ENCODE results near the gene TTC9.

The TTC9 gene

DNA sequence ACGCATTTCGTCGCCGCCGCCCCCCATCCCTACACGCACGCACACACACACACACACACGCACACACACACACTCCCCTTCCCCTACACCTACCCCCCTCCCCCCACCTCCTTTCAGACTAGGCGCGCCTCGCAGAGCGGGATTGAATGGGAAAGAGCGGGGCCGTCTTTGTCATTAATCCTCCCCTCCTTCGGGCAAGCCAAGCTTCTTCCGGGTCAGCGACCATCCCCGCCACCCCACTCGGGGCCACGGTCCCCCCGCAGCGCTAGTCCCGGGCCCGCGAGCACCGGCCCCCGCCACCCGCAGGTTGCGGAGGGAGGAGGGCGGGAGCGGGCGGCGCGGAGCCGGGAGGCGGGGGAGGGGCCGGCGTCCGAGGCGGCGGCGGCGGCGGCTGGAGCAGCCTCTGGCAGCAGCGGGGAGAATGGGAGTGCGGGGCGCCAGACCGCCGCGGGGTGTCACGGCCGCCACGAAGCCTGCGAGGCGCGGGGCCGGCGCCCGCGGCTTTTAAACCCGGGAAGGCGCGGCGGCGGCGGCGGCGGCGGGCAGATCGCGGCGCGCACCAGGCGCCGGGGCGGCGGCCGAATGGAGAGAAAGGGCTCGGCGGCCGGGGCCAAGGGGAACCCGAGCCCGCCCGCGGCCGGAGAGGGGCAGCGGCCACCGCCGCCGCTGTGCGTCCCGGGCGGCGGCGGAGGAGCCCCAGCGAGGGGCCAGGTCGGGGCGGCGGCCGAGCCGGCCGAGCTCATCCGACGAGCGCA lies at the start of gene TTC9:
Gene TTC9, plus strand, starts transcription at position 369 of the 755 bp plus-strand sequence. Its CDS starts 214 bp downstream, at position 583.
- DNase-seq (ENCODE audit: low read depth) = peak; percentile 24

DNA sequence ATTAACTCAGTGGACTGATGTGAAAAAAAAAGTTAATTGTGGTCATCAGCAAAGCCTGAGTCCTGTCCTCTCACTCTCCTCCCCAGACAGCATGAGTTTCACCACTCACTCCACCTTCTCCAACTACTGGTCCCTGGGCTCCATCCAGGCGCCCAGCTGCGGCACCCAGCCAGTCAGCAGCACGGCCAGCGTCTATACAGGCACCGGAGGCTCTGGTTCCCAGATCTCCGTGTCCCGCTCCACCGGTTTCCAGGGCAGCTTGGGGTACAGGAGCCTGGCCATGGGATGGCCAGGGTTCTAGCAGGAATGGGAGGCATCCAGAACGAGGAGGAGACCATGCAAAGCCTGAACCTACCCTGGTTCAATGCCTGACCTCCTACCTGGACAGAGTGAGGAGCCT lies 47.3 kb upstream of the TTC9 start:
- no peak for DNase-seq (ENCODE audit: low read depth)

DNA sequence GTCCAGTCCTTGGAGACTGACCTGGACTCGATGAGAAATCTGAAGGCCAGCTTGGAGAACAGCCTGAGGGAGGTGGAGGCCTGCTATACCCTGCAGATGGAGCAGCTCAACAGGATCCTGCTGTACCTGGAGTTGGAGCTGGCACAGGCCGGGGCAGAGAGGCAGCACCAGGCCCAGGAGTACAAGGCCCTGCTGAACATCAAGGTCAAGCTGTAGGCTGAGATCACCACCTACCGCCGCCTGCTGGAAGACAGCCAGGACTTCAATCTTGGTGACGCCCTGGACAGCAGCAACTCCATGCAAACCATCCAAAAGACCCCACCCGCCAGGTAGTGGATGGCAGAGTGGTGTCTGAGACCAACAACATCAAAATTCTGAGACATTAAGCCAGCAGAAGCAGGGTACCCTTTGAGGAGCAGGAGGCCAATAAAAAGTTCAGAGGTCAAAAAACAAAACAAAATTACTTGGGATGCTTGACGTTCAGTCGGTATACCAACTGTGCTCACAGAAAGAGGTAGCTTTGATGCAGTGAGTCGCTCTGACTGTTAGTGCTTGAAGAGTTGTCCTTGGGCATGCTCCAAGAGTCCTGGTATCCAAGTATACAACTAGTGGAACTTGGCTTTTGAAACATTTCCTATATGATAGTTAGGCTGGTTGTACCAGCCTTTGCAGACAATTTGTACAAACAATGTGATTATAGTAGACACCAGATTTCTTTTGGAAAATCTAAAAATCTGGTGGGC lies 46.1 kb upstream of the TTC9 start:
- no peak for DNase-seq (ENCODE audit: low read depth)

DNA sequence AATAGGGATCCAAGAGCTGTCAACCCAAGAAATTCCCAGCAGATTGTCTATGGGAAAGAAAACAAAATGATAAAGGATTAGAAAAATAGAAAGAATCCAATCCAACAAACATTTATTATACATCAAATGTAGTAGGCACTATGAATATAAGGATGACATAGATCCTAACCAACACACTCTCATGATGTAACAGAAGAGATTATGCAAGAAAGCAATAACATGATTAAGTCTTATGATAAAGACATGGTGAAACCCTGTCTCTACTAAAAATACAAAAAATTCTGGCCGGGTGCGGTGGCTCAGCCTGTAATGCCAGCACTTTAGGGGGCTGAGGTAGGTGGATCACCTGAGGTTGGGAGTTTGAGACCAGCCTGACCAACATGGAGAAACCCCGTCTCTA lies 44.0 kb upstream of the TTC9 start:
- no peak for DNase-seq (ENCODE audit: low read depth)

DNA sequence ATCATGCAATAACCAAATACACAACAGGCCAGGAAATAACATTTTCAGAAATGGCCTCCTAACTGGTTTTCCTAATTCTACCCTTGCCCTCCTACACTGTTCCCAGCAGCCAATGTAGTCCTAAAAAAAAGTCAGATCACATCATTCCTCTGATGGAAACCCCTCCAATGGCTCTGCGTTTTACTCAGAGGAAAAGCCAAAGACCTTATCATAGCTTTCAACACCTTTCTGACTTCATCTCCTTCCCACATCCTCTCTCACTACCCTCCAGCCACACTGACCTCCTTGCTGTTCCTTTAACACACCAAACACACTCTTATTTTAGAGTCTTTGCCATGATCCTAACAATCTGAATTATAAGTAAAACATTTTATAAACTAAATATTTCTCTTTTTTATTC lies 42.4 kb upstream of the TTC9 start:
- DNase-seq (ENCODE audit: low read depth) = no peak

DNA sequence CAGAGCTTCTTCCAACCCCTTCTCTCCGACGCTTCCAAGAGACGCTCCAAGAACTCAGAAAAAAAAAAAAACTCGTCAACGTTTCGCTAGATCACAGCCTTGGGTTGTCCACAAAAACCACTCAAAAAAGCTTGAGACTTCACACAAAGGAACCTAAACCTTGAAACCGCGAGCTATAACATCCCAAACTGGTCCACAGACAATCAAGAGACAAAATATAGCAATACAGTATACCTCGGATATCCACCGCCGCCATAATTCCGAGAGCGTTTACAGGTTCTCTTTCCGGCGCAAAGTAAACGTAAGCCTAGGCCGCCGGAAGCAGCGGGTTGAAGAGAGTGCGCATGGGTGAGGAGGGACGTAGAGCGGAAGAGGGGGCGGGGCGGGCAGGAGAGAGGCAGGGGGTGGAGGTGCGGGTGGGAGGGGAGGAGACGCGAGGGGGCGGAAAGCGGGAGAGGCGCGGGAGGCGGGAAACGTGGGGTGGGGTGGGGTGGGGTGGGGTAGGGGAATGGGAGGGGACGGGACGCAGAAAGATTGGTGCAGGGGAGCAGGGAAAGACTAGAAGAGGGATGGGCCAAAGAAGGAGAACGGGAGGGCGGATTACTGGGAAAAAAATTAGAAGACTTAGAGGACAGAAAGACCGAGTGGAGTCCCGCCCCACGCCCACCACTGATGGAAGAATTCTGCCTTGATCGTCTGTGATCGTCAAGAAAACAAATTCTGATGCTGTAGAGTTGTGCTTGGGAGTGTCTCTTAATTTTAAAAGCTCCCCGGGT lies 41.1 kb upstream of the TTC9 start, which contains the start of gene MED6:
Gene MED6, minus strand, starts transcription at position 274 of the 776 bp plus-strand sequence. Its CDS starts 18 bp downstream, at position 256.
- peak; percentile 89 for DNase-seq (ENCODE audit: low read depth)

DNA sequence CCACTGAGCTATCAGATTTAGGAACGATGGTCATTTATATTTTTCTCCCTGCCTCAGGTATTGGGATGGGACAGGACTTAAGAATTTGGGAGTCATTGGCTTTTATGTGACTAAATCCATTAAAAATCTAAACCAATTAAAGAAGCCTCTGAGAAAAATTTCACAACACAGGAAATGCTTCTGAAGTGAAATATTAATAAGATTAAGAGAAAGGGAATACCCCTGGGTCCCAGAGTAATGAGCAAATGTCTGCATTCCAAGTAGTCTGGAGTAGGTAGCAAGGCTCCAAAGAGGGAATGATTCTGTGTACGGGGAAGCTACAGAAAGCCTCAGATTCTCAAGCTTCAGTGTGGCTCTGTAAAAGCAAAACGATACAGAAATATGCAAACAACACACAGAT lies 40.6 kb upstream of the TTC9 start:
- DNase-seq (ENCODE audit: low read depth) = no peak

DNA sequence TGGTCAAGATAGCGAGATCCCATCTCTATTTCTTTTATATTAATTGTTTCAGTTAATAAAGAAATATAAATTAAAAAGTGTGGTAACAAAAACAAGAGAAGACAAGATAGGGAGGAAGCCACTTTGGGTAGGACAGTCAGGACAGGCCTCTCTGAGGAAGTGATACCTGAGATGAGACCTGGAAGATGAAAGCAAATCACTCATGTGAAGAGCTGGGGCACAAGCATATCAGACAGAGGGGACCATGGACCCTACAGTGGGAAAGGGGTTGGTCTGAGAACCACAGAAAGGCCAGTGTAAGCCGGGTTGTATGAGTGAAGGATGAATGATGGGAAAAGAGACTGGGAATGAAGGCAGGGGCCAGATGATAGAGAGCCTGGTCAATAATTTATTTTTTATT lies 39.5 kb upstream of the TTC9 start:
- DNase-seq (ENCODE audit: low read depth) = no peak

DNA sequence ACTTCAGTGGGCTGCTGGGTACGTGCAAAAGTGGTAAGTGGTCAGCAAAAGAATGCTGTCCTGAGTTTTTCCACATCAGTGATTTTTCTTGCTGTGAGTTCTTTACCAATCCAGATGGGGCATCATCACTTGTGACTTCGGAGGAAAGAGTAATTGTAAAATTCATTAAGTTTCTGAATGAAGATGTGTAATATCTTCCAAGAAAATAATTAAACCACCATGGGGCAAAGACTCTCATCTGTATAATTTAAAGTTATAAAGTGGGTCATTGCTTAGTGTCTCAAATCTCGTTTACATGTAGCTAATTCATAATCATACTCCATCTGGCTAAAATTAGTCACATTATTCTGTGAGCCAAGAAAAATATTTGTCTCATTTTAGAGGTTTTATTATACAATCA lies 30.5 kb upstream of the TTC9 start:
- no peak for DNase-seq (ENCODE audit: low read depth)

DNA sequence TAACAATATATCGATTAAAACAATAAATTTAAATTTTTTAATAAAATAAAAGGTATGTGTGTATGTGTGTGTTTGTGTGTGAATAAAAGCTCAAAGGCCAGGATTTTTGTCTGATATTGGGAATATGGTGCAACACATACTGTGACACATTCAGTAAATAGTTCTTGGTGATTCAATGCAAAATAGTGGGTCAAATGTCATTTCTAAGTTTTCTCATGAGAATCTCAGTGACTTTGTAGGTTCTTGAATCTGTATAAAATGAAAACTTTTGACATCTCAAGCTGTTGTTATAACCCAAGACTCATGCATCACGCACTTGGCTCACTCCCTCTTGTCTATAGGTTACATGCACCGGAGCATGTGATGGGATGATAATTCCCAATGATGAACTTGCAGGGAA lies 25.1 kb upstream of the TTC9 start:
- no peak for DNase-seq (ENCODE audit: low read depth)

DNA sequence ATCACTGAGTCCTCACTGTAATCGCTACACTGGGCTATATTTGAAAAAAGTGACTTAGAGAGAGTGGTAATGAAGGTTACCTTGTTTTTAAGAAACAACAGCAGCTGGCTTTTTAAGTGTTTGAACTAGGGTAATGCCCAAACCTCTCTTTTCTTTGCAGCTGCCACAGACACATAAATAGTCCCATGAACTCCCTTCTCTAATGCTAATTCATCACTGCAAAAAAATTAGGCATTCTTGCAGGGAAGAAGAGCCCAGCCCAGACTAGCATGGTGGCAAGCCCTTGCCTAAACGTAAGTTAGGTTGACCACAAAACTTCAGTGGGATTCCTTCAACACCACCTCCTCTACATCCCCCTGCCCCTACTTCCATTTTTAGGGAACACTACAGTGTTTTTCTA lies 23.4 kb upstream of the TTC9 start:
- DNase-seq (ENCODE audit: low read depth) = no peak

DNA sequence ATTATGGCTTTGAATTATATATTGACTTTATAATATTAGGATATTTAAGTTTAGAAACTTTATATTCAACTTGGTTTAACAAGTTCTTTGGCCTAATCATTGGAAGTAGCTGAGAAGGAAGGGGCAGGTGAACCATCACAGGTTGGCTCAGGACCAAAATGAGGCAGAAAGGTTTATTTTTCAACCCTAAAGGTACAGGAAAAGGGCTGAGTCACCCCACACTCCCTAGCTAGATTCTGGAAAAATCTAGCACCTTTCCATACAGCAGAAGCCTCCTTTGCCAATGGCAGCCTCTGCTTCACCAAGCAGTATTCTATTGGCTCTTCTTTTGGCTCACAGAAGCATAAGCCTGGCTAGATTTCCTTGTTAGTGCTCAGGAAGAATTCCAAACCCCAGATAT lies 22.0 kb upstream of the TTC9 start:
- no peak for DNase-seq (ENCODE audit: low read depth)

DNA sequence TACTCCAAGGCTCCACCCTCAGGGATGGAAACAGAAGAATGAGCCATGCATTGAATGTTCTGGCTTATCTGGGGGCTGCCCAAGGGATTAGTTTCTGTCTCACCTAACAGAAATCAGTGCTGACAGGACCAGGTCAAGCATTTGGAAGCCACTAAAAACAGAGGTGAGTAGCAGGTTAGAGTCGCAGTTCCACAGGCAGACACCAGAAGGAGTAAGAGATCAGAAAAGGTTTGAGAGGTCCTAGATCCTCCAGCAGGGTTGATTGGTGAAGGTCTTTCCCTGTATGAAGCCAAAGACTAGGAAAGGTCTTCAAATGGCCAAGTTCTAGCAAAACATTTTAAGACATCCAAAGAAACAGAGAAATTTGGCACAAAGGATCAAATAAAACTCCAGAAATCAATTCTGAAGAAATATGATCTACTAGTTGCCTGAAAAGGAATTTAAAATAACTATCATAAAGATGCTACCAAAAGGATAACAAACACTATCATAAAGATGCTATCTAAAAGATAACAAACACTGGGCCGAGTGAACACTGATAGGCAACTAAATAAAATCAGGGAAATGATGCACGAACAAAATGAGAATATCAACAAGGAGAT lies 19.5 kb upstream of the TTC9 start:
- DNase-seq (ENCODE audit: low read depth) = no peak

DNA sequence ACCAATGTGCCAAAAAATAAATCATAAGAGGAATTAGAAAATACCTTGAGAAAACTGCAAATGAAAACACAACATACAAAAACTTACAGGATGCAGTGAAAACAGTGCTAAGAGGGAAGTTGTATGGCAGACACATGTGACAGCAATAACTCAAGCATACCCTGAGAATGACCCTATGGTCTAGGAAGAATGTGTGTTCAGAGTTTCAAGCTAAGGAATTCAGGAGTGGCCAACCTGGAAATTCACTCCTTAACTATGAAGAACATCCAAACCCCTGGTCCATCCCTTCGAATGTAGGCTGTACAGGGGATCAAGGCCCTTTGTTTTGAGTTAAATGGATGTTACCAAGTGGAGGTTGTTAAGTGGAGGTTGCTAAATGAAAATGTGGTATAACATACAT lies 16.7 kb upstream of the TTC9 start:
- no peak for DNase-seq (ENCODE audit: low read depth)

DNA sequence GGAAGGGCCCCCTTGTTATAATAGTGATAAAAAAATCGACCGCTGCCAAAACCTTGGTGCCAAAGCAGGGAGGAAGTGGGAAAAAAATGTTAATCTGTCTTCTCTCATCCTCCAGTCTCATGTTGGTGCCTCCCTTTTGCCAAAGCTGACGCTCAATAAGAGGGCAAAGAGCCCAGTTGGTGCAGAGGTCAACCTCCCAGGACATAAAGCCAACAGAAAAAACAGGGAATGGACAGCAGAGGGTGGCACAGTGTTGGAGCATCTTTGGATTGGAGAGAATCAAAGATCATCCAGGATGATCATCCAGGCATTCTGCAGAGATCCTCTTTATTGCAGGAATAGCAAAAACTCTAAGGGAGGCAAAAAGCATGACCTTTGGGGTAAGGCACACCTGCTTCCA lies 9.8 kb upstream of the TTC9 start:
- no peak for DNase-seq (ENCODE audit: low read depth)

DNA sequence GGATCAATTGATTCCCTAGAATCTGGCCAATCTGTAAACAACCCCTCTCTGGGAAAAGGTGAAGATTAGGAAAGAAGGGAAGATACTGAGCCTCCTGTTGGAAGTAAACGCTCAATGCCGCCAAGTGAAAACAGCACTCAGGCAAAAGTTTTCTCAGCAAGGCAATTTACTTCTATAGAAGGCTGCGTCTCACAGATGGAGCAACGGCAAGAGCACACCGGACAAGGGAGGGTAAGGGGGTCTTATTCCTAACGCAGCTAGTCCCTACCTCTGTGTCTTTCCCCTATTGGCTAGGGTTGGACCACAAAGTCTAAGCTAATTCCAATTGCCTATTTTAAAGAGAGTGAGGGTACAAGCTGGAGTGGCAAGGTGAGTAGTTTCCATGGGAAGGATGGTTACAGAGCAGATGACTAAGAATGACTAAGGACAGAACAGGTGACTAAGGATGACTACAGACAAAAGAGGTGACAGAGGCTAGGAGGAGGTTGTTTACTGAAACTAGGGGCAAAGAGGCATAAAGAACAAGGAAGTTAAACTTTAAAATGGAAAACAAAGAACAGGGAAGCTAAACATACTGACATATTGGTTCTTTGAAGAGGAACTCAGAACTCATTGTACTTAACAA lies 5.6 kb upstream of the TTC9 start:
- DNase-seq (ENCODE audit: low read depth) = no peak

DNA sequence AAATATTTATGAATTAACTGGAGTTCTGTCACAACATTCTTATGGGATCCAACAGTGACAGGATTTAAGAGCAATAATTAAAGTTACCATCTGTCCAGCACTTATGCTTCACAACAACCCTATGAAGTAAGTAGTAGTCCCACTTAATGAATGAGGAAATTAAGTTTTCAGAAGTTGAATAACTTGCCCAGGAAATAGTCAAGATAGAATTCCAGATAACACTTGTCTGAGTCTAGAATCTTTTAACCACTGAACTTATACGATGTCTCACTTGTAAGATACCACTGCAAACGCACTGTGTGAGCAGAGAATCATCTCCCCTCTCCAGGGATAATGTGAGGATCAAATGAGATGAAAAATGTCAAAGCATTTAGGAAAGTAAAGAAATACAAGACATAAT lies 3.3 kb upstream of the TTC9 start:
- DNase-seq (ENCODE audit: low read depth) = no peak

DNA sequence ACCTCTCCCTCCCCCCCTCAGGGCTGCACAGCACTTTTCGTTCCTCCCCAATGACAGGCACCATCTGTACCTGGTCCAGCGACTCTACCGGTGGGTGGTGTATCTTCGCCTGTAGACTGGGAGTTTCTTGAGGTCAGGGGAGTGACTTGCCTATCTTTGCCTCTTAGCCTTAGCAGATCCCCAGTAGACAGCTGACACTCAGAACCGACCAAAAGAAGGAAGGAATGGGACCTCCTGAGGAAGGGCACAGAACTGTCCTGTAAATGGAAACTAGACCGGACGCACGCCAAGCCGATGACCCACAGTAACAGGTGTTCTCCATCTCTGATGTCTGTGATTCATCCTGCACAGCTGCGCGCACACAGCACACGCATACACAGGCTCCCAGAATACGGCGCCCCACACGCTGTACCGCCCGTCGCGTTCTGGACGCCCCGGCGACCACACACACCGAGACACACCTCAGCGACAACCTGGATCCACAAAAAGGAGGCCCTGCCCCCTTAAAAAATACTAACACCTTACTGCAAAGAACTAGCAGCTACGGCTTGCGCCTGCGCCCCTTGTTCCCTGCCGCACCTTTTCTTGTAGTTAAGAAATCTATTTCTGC lies 673 bp upstream of the TTC9 start:
- peak; percentile 45 for DNase-seq (ENCODE audit: low read depth)

DNA sequence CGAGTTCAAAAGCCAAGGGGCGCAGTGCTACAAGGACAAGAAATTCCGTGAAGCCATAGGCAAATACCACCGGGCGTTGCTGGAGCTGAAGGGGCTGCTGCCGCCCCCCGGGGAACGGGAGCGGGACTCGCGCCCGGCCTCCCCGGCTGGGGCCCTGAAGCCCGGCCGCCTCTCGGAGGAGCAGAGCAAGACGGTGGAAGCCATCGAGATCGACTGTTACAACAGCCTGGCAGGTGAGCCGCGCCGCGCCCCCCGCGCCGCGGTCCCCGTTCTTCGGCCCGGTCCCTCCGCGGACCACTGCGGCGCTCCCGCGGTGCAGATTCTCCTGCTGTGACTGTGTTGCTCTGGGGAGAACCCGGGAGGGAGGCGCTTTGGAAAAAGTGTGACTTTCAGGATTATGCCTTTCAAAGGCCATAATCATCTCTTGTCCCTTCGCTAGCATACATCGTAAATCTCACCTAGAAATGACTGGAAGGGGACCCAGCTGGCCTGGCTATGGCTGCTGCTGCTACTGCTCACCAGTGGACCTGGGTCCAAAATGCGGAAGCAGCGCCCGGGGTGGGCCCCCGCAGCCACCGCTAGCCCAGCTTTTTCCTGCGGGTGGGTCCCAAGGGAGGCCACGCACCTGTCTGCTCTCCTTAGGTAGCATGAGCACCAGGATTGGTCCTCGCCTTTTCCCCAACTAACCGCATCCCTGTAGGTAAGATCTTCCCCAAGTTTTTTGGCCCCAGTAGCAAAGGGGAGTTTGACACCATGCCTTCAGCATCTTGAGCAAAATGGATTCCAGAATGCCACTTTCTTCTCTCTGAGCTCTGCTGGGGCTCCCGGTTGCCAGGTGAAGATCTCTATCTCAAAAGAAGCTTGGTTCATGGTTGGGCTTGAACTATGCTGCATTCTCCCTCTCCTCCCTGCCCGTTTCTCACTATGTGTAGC lies 853 bp downstream of the TTC9 start:
- DNase-seq (ENCODE audit: low read depth) = no peak

DNA sequence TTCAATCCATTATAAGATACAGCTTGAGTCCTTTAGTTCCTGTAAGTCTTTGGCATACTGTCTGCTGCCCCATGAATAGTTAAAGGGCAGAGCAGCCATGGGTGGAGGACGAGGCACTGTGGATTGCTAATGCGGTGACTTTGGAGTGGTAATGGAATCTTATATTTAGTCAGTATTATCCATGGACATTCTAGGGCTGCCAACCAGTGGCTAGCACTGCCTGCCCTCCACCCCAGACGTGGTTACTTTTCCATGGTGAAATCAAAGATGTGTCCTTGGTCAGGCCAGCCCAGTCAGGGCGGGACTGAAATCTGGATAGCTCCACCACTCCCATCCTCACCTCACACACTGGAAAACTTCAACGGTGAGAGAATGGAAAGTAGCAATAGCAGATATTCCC lies 2.3 kb downstream of the TTC9 start:
- DNase-seq (ENCODE audit: low read depth) = no peak
